H1 (cell line): ENCODE results near the gene ITGAV.

Experiments
- BRCA1 ChIP-seq: IDR thresholded peaks from 2 replicates; pipeline ENCODE4 v1.6.1; 2012; ENCODE audit warnings: low read depth, low read length, improper control_type of control experiment
- CTBP2 ChIP-seq: IDR thresholded peaks from 2 replicates; pipeline ENCODE4 v1.7.0; 2011; ENCODE audit warnings: borderline replicate concordance, mild to moderate bottlenecking, moderate library complexity, mixed read lengths, low read length; ENCODE audit not compliant: insufficient read depth, insufficient read length
- CTCF ChIP-seq, 3 experiments: IDR thresholded peaks; 1 replicate in 2 of 3; 2 replicates in 1 of 3; pipeline versions ENCODE4 v1.5.1 to v1.6.1; 2011; ENCODE audit warnings: low read length in 3 of 3, mild to moderate bottlenecking in 3 of 3, inconsistent platforms in 2 of 3, low read depth in 1 of 3, moderate library complexity in 1 of 3; ENCODE audit not compliant: insufficient read depth in 1 of 3; ENCODE audit errors: control extremely low read depth in 1 of 3
- EZH2 ChIP-seq: fragments of 200-600 bp; sonication (generic); IDR thresholded peaks from 2 replicates; pipeline ENCODE4 v1.7.1; 2012; ENCODE audit warnings: low read depth, mild to moderate bottlenecking, moderate library complexity, low read length, inconsistent platforms; ENCODE audit not compliant: severe bottlenecking
- KDM5A ChIP-seq: fragments of 200-600 bp; IDR thresholded peaks from 2 replicates; pipeline ENCODE4 v1.7.1; 2012; ENCODE audit warnings: mild to moderate bottlenecking, low read length, inconsistent platforms, mixed read lengths
- MAX ChIP-seq: IDR thresholded peaks from 2 replicates; pipeline ENCODE4 v1.6.1; 2012; ENCODE audit warnings: inconsistent platforms
- POLR2A ChIP-seq, 2 experiments: IDR thresholded peaks; 1 replicate in 1 of 2; 2 replicates in 1 of 2; pipeline ENCODE4 v1.6.1; 2011; ENCODE audit warnings: low read depth in 2 of 2, low read length in 2 of 2, mild to moderate bottlenecking in 2 of 2; ENCODE audit errors: control extremely low read depth in 1 of 2
- POLR2AphosphoS5 ChIP-seq: IDR thresholded peaks from 2 replicates; pipeline ENCODE4 v1.6.1; 2011; ENCODE audit warnings: low read depth, low read length
- POU5F1 ChIP-seq: IDR thresholded peaks from 2 replicates; pipeline ENCODE4 v1.6.1; 2011; ENCODE audit warnings: low read depth, mild to moderate bottlenecking, low read length, moderate library complexity
- SUZ12 ChIP-seq: fragments of 200-600 bp; sonication (generic); IDR thresholded peaks from 2 replicates; pipeline ENCODE4 v1.6.1; 2012; ENCODE audit warnings: mild to moderate bottlenecking, inconsistent platforms, low read length, moderate library complexity, mixed read lengths
- TBP ChIP-seq: IDR thresholded peaks from 2 replicates; pipeline ENCODE4 v1.6.1; 2011; ENCODE audit warnings: low read depth, low read length, improper control_type of control experiment

- TF ChIP-seq MAX: no peak
- TF ChIP-seq KDM5A: no peak
- TF ChIP-seq CTCF (IDR thresholded peaks at IDR 0.05; ENCODE audit: control extremely low read depth in 1 of 3, insufficient read depth in 1 of 3, low read depth in 1 of 3, low read length in 3 of 3): no peak
- no peak for TF ChIP-seq POLR2AphosphoS5
- no peak for TF ChIP-seq BRCA1
- TF ChIP-seq POU5F1: no peak
- TF ChIP-seq SUZ12: no peak
- no peak for TF ChIP-seq POLR2A (IDR thresholded peaks at IDR 0.05; ENCODE audit: control extremely low read depth in 1 of 2, low read depth in 2 of 2, low read length in 2 of 2)
- TF ChIP-seq EZH2: no peak
- no peak for TF ChIP-seq TBP
- no peak for TF ChIP-seq CTBP2
Observed at GRCh38 chr2:186591506-186591890, 1.6 kb downstream of the ITGAV start.
